ENCODE measurements around the gene SGMS1.
"Not testable (repeated sequence)": the region's sequence is repeated elsewhere in the genome, so short reads cannot be mapped to it uniquely, and the experiment has no call there.

The SGMS1 gene

DNA sequence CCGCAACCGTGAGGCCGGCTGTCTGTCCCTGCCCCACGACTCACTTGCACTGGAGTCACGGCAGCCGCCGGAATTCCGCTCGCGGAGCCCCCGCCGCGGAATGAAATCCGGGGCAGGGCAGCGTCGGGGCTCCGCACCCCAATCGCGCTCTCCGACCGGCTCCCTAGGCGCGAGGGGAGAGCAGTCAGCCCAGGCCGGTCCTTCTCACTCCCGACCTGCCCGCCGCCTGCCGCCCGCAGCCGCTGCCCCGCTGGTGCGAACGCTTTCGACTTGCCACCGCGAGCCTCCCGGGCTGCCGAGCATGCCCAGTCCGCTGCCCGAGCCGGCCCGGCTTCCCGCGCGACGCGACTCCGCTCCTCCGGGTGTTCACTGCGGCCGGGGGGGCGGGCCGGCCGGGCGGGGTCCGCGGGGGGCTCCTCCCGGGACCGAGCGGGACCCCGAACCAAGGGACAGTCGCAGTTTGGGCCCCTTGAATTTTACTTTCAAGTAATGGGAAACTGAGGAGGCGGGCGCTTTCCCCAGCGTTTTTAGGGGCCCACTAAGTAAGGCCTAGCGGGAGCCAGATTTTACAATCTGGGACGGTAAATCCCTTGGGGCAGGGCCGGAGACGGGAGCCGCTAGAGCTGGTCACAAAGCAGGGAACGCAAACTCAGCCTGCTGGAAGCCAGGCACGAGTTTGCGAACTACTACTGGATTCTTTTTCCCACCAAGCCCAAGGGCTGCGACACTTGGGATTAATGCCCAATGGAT lies at the start of gene SGMS1:
TSS of gene SGMS1 (minus strand) at position 294 of the 750 bp plus-strand sequence. CDS start 279,842 bp downstream, outside the sequence.
- peak within 1 kb of the TSS; percentile 81 for H3K4me3 ChIP-seq (replicated peaks; ENCODE audit: low read depth, low read length)
- peak; percentile 88 for DNase-seq (ENCODE audit: low read depth)

DNA sequence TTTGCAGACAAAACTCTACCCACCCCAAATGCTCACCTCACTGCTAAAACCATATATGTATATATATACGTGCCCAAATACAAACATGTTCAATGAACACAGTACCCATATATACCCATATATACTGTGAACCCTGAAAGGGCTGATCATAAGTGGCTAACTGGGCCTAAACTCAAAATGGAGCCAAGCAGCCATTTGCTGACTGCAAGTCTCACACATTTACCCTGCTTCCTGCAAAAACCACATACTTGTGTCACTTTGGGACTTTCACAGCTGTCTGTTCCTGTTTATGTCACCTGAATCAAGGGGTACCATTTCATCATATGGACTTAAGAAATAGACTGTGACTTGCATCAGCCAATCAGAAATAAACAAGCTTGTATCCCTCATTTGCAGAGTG lies 48.4 kb upstream of the SGMS1 start:
- not testable (repeated sequence) for H3K4me3 ChIP-seq (replicated peaks; ENCODE audit: low read depth, low read length); DNase-seq (ENCODE audit: low read depth)

More for the DNA sequence above, at the start of gene SGMS1:
- TF ChIP-seq, protein P1, sequence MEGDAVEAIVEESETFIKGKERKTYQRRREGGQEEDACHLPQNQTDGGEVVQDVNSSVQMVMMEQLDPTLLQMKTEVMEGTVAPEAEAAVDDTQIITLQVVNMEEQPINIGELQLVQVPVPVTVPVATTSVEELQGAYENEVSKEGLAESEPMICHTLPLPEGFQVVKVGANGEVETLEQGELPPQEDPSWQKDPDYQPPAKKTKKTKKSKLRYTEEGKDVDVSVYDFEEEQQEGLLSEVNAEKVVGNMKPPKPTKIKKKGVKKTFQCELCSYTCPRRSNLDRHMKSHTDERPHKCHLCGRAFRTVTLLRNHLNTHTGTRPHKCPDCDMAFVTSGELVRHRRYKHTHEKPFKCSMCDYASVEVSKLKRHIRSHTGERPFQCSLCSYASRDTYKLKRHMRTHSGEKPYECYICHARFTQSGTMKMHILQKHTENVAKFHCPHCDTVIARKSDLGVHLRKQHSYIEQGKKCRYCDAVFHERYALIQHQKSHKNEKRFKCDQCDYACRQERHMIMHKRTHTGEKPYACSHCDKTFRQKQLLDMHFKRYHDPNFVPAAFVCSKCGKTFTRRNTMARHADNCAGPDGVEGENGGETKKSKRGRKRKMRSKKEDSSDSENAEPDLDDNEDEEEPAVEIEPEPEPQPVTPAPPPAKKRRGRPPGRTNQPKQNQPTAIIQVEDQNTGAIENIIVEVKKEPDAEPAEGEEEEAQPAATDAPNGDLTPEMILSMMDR (IDR thresholded peaks at IDR 0.05; ENCODE audit: low read length, missing control alignments), result no peak

DNA sequence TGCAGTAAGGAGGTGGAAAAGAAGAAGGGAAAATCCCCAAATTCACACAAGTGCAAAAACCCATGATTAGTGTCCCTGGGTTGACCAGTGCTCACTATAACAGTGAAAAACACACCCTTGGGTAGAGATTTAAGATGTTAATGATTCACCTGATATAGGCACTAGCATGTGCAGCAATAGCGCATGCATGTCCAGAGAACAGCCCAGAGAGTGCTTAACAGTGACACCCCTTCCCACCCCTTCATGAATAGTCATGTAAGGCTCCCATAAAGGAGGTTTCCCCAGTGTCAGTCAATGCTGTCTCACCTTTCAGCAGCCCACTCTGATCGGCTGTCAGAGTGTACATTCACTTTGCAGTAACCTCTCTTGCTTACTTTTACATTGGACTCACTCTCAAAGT lies 47.9 kb upstream of the SGMS1 start:
- not testable (repeated sequence) for H3K4me3 ChIP-seq (replicated peaks; ENCODE audit: low read depth, low read length); DNase-seq (ENCODE audit: low read depth)

GRCh38 chr10:50669957-50670356 lies 46.2 kb upstream of the SGMS1 start:
- DNase-seq (ENCODE audit: low read depth); H3K4me3 ChIP-seq (replicated peaks; ENCODE audit: low read depth, low read length): not testable (repeated sequence)

GRCh38 chr10:50667353-50667752 lies 43.6 kb upstream of the SGMS1 start:
- not testable (repeated sequence) for H3K4me3 ChIP-seq (replicated peaks; ENCODE audit: low read depth, low read length); DNase-seq (ENCODE audit: low read depth)

- H3K4me3 ChIP-seq (replicated peaks; ENCODE audit: low read depth, low read length); DNase-seq (ENCODE audit: low read depth): not testable (repeated sequence)
These were observed 38.7 kb upstream of the SGMS1 start for GRCh38 chr10:50662420-50662819.

DNA sequence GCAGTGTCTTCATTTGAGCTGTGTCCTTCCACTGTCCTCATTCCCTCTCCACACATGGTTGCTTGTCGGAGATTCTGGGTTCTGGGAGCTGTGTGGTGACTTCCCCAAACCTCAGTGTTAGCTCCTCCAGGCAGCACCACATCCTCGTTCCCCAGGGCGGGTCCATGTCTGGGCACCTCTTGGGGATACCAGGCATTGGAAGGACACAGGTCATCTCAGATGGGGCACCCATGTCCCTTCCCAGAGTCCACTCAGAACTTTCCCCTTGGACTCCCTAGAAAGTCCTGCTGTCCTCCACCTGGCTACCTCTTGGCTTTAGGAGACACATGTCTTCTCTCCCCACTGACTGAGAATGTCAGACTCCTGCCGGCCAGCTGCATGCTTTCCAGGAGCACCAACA lies 37.8 kb upstream of the SGMS1 start:
- DNase-seq (ENCODE audit: low read depth); H3K4me3 ChIP-seq (replicated peaks; ENCODE audit: low read depth, low read length): not testable (repeated sequence)

- TF ChIP-seq, protein P1 (IDR thresholded peaks at IDR 0.05; ENCODE audit: low read length, missing control alignments), result peak; percentile 32
- H3K4me3 ChIP-seq (replicated peaks; ENCODE audit: low read depth, low read length), result peak overlapping the region; percentile 48
- peak; percentile 45 for DNase-seq (ENCODE audit: low read depth)
These were observed 36.3 kb upstream of the SGMS1 start for GRCh38 chr10:50659865-50660730.

DNA sequence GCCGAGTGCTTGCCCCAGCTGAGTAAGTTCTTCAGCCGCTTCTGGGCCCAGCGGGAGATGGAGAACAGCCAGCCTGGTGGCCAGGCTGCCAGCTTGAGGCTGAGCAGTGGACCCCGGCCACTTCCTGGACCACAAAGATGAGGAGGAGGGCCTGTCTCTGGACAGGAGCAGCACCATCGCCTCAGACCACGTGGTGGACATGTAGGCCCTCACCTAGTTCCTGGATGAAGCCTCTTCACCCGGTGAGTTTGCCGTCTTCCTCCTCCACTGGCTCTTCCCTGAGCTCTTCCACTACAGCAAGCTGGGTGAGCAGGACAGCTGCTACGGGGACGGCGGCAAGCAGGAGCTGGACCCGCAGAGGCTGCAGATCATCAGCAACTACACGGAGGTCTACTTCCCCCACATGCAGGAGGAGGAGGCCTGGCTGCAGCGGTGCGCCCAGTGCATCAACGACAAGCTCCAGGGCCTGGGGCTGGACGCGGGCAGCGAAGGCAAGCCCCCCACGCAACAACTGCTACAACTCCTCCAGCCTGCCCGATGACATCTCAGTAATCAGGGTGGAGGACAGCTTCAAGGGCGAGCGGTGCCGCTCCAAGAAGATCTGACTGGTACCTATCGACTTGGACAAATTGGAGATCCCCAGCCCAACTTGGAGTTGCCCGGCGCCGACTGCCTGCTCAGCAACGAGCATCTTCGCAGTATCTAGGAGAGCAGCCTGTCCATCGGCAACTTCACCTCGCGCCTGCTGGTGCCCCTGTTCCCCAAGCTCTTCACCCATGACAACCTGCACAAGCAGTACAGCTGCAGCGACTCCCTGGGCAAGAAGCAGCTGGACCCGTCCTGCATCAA lies 35.5 kb upstream of the SGMS1 start:
- not testable (repeated sequence) for DNase-seq (ENCODE audit: low read depth); H3K4me3 ChIP-seq (replicated peaks; ENCODE audit: low read depth, low read length)

- TF ChIP-seq, protein P1 (IDR thresholded peaks at IDR 0.05; ENCODE audit: low read length, missing control alignments), result no peak
These were observed 34.4 kb upstream of the SGMS1 start for GRCh38 chr10:50658165-50658564.

More at GRCh38 chr10:50658165-50658564, 34.4 kb upstream of the SGMS1 start:
- no peak for DNase-seq (ENCODE audit: low read depth)
- no peak overlapping the region for H3K4me3 ChIP-seq (replicated peaks; ENCODE audit: low read depth, low read length)

All from fibroblast of pulmonary artery (primary cell).